ENCODE results near the gene ARID1B. TPM values are rescaled to one million over a fixed set of nuclear protein-coding genes. Genes with fewer than 3 reads are reported as not detected.

The ARID1B gene
- total RNA-seq, 1 experiment from 2014 or later: 86.3 TPM

- H3K27ac ChIP-seq (ENCODE audit: low read depth, low read length, poor library complexity, severe bottlenecking): no peak overlapping the region
- no peaks in the 10 kb centered on the region for H3K4me1 ChIP-seq (ENCODE audit: insufficient read depth, low read length, poor library complexity, severe bottlenecking)
- POLR2A ChIA-PET (ENCODE audit: low non-redundant PET): no interaction called here
- intact Hi-C loops (cut with micrococcal nuclease; ENCODE audit: unreplicated experiment): no loop called here
- no peak for DNase-seq (ENCODE audit: low spot score)
- no peak overlapping the region for H3K4me3 ChIP-seq (ENCODE audit: low read depth, low read length, poor library complexity, severe bottlenecking)
- TF ChIP-seq EZH2 (IDR thresholded peaks at IDR 0.05; ENCODE audit: borderline replicate concordance, low read depth, low read length, poor library complexity, severe bottlenecking) (no peak), CTCF (conservative IDR thresholded peaks at IDR 0.05; ENCODE audit: low read depth, low read length) (no peak)
- no peaks in the 10 kb centered on the region for H3K27me3 ChIP-seq (replicated peaks; ENCODE audit: insufficient read depth, low read depth, low read length, poor library complexity)
- BruUV-seq (replicated peaks): no TSS peak
- no peaks in the 10 kb centered on the region for H3K36me3 ChIP-seq (ENCODE audit: insufficient read depth, low read length, poor library complexity, severe bottlenecking)
- H3K9me3 ChIP-seq (ENCODE audit: low read depth, low read length, poor library complexity, severe bottlenecking): no peaks in the 10 kb centered on the region
- CTCF ChIA-PET: no interaction called here
Measured at GRCh38 chr6:157123234-157123633, 346.1 kb downstream of the ARID1B start.

- no peak for TF ChIP-seq EZH2 (IDR thresholded peaks at IDR 0.05; ENCODE audit: borderline replicate concordance, low read depth, low read length, poor library complexity, severe bottlenecking)
- no peak for TF ChIP-seq CTCF (conservative IDR thresholded peaks at IDR 0.05; ENCODE audit: low read depth, low read length)
- no peaks in the 10 kb centered on the region for H3K36me3 ChIP-seq (ENCODE audit: insufficient read depth, low read length, poor library complexity, severe bottlenecking)
- ChIA-PET CTCF (interaction anchor here (0.6 kb wide), 1 partner anchor 1482 kb away, joined by 3 read pairs; no protein-coding TSS in a partner anchor), POLR2A (ENCODE audit: low non-redundant PET) (no interaction called here)
- intact Hi-C loops (cut with micrococcal nuclease; ENCODE audit: unreplicated experiment): no loop called here
- no TSS peak for BruUV-seq (replicated peaks)
- no peak overlapping the region for H3K4me3 ChIP-seq (ENCODE audit: low read depth, low read length, poor library complexity, severe bottlenecking)
- DNase-seq (ENCODE audit: low spot score): no peak
- no peaks in the 10 kb centered on the region for H3K4me1 ChIP-seq (ENCODE audit: insufficient read depth, low read length, poor library complexity, severe bottlenecking)
- H3K27me3 ChIP-seq (replicated peaks; ENCODE audit: insufficient read depth, low read depth, low read length, poor library complexity): no peaks in the 10 kb centered on the region
- H3K27ac ChIP-seq (ENCODE audit: low read depth, low read length, poor library complexity, severe bottlenecking): no peak overlapping the region
- H3K9me3 ChIP-seq (ENCODE audit: low read depth, low read length, poor library complexity, severe bottlenecking): no peaks in the 10 kb centered on the region
Measured at GRCh38 chr6:157124485-157125254, 347.5 kb downstream of the ARID1B start.

- no peaks in the 10 kb centered on the region for H3K36me3 ChIP-seq (ENCODE audit: insufficient read depth, low read length, poor library complexity, severe bottlenecking)
- TF ChIP-seq EZH2 (IDR thresholded peaks at IDR 0.05; ENCODE audit: borderline replicate concordance, low read depth, low read length, poor library complexity, severe bottlenecking) (no peak), CTCF (conservative IDR thresholded peaks at IDR 0.05; ENCODE audit: low read depth, low read length) (no peak)
- DNase-seq (ENCODE audit: low spot score): no peak
- POLR2A ChIA-PET (ENCODE audit: low non-redundant PET): no interaction called here
- no TSS peak for BruUV-seq (replicated peaks)
- H3K4me1 ChIP-seq (ENCODE audit: insufficient read depth, low read length, poor library complexity, severe bottlenecking): no peaks in the 10 kb centered on the region
- H3K9me3 ChIP-seq (ENCODE audit: low read depth, low read length, poor library complexity, severe bottlenecking): no peaks in the 10 kb centered on the region
- no peak overlapping the region for H3K27ac ChIP-seq (ENCODE audit: low read depth, low read length, poor library complexity, severe bottlenecking)
- H3K4me3 ChIP-seq (ENCODE audit: low read depth, low read length, poor library complexity, severe bottlenecking): no peak overlapping the region
- intact Hi-C loops (cut with micrococcal nuclease; ENCODE audit: unreplicated experiment): no loop called here
- H3K27me3 ChIP-seq (replicated peaks; ENCODE audit: insufficient read depth, low read depth, low read length, poor library complexity): no peaks in the 10 kb centered on the region
- CTCF ChIA-PET: no interaction called here
Measured at GRCh38 chr6:157125531-157125930, 348.4 kb downstream of the ARID1B start.
